IPS-18a (cell line): Measurements from ENCODE around the gene RFK.

Experiments used
- H3K27ac ChIP-seq: one replicate; pipeline ENCODE4 v1.5.1; 2013; ENCODE audit warnings: low read length
- H3K27me3 ChIP-seq: one replicate; pipeline ENCODE4 v1.6.1; 2013; ENCODE audit warnings: mild to moderate bottlenecking, low read length; ENCODE audit not compliant: control insufficient read depth, insufficient read depth
- H3K36me3 ChIP-seq: one replicate; pipeline ENCODE4 v1.6.1; 2013; ENCODE audit warnings: low read depth, low read length; ENCODE audit not compliant: control insufficient read depth
- H3K4me1 ChIP-seq: one replicate; pipeline ENCODE4 v1.6.1; 2013; ENCODE audit warnings: low read depth, low read length; ENCODE audit not compliant: control insufficient read depth
- H3K4me3 ChIP-seq: one replicate; pipeline ENCODE4 v1.5.1; 2013; ENCODE audit warnings: low read length
- H3K9ac ChIP-seq: one replicate; pipeline ENCODE4 v1.6.1; 2013; ENCODE audit warnings: mild to moderate bottlenecking, low read length, moderate library complexity
- H3K9me3 ChIP-seq: one replicate; pipeline ENCODE4 v1.6.1; 2013; ENCODE audit warnings: low read depth, low read length; ENCODE audit not compliant: control insufficient read depth

The RFK gene

GRCh38 chr9:76379494-76379893 lies 14.7 kb downstream of the RFK start:
- no peaks in the 10 kb centered on the region for H3K9me3 ChIP-seq
- peaks cover 3% of the 10 kb centered on the region for H3K4me1 ChIP-seq
- no peak overlapping the region for H3K9ac ChIP-seq
- no peaks in the 10 kb centered on the region for H3K27me3 ChIP-seq
- H3K27ac ChIP-seq = no peak overlapping the region
- H3K4me3 ChIP-seq = no peak overlapping the region
- no peaks in the 10 kb centered on the region for H3K36me3 ChIP-seq

- Histone ChIP-seq H3K27me3 (no peaks in the 10 kb centered on the region), H3K27ac (no peak overlapping the region), H3K9me3 (no peaks in the 10 kb centered on the region), H3K4me3 (no peak overlapping the region), H3K36me3 (no peaks in the 10 kb centered on the region), H3K4me1 (peaks cover 3% of the 10 kb centered on the region), H3K9ac (no peak overlapping the region)
Observed at GRCh38 chr9:76378367-76379073, 15.7 kb downstream of the RFK start.

- H3K4me3 ChIP-seq = no peak overlapping the region
- peaks cover 3% of the 10 kb centered on the region for H3K4me1 ChIP-seq
- H3K9me3 ChIP-seq = no peaks in the 10 kb centered on the region
- no peaks in the 10 kb centered on the region for H3K27me3 ChIP-seq
- H3K27ac ChIP-seq = no peak overlapping the region
- H3K36me3 ChIP-seq = no peaks in the 10 kb centered on the region
- no peak overlapping the region for H3K9ac ChIP-seq
Observed at GRCh38 chr9:76377791-76378190, 16.4 kb downstream of the RFK start.

- no peak overlapping the region for H3K4me3 ChIP-seq
- no peaks in the 10 kb centered on the region for H3K36me3 ChIP-seq
- H3K27me3 ChIP-seq = no peaks in the 10 kb centered on the region
- H3K4me1 ChIP-seq = peaks cover 3% of the 10 kb centered on the region
- H3K9me3 ChIP-seq = no peaks in the 10 kb centered on the region
- H3K27ac ChIP-seq = no peak overlapping the region
- H3K9ac ChIP-seq = no peak overlapping the region
Observed at GRCh38 chr9:76374783-76375559, 19.3 kb downstream of the RFK start.

GRCh38 chr9:76373784-76374474 lies 20.3 kb downstream of the RFK start:
- Histone ChIP-seq H3K9ac (no peak overlapping the region), H3K4me3 (no peak overlapping the region), H3K4me1 (peaks cover 3% of the 10 kb centered on the region), H3K9me3 (no peaks in the 10 kb centered on the region), H3K27ac (no peak overlapping the region), H3K36me3 (no peaks in the 10 kb centered on the region), H3K27me3 (no peaks in the 10 kb centered on the region)

GRCh38 chr9:76373173-76373783 lies 20.9 kb downstream of the RFK start:
- H3K27ac ChIP-seq = no peak overlapping the region
- no peaks in the 10 kb centered on the region for H3K36me3 ChIP-seq
- H3K9ac ChIP-seq = no peak overlapping the region

GRCh38 chr9:76372336-76372735 lies 21.9 kb downstream of the RFK start:
- H3K27me3 ChIP-seq = no peaks in the 10 kb centered on the region
- H3K9ac ChIP-seq = no peak overlapping the region
- peaks cover 3% of the 10 kb centered on the region for H3K4me1 ChIP-seq
- H3K36me3 ChIP-seq = no peaks in the 10 kb centered on the region
- H3K9me3 ChIP-seq = no peaks in the 10 kb centered on the region
- H3K4me3 ChIP-seq = no peak overlapping the region
- H3K27ac ChIP-seq = no peak overlapping the region

More at GRCh38 chr9:76373173-76373783, 20.9 kb downstream of the RFK start:
- H3K9me3 ChIP-seq = no peaks in the 10 kb centered on the region
- no peak overlapping the region for H3K4me3 ChIP-seq
- no peaks in the 10 kb centered on the region for H3K27me3 ChIP-seq
- peaks cover 3% of the 10 kb centered on the region for H3K4me1 ChIP-seq

GRCh38 chr9:76371901-76372300 lies 22.3 kb downstream of the RFK start:
- no peak overlapping the region for H3K9ac ChIP-seq
- H3K4me1 ChIP-seq = peaks cover 3% of the 10 kb centered on the region
- no peaks in the 10 kb centered on the region for H3K27me3 ChIP-seq
- H3K4me3 ChIP-seq = no peak overlapping the region
- no peaks in the 10 kb centered on the region for H3K9me3 ChIP-seq
- no peak overlapping the region for H3K27ac ChIP-seq
- no peaks in the 10 kb centered on the region for H3K36me3 ChIP-seq

GRCh38 chr9:76370396-76371023 lies 23.7 kb downstream of the RFK start:
- Histone ChIP-seq H3K27me3 (no peaks in the 10 kb centered on the region), H3K36me3 (no peaks in the 10 kb centered on the region), H3K9me3 (no peaks in the 10 kb centered on the region), H3K4me3 (no peak overlapping the region), H3K9ac (no peak overlapping the region), H3K4me1 (peaks cover 3% of the 10 kb centered on the region), H3K27ac (no peak overlapping the region)

- no peaks in the 10 kb centered on the region for H3K36me3 ChIP-seq
- no peaks in the 10 kb centered on the region for H3K9me3 ChIP-seq
- no peak overlapping the region for H3K27ac ChIP-seq
- H3K4me1 ChIP-seq = no peaks in the 10 kb centered on the region
- H3K27me3 ChIP-seq = no peaks in the 10 kb centered on the region
- no peak overlapping the region for H3K9ac ChIP-seq
- no peak overlapping the region for H3K4me3 ChIP-seq
Observed at GRCh38 chr9:76369583-76369982, 24.6 kb downstream of the RFK start.

- H3K36me3 ChIP-seq = no peaks in the 10 kb centered on the region
- no peak overlapping the region for H3K9ac ChIP-seq
- no peaks in the 10 kb centered on the region for H3K9me3 ChIP-seq
- no peaks in the 10 kb centered on the region for H3K4me1 ChIP-seq
- no peak overlapping the region for H3K4me3 ChIP-seq
- no peaks in the 10 kb centered on the region for H3K27me3 ChIP-seq
- H3K27ac ChIP-seq = no peak overlapping the region
Observed at GRCh38 chr9:76366275-76366674, 28.0 kb downstream of the RFK start.
